Activated naive CD8-positive, alpha-beta T cell treated with anti-CD3 and anti-CD28 coated beads, Interleukin-2, amount 10 ng/mL, durations not matched to agents 7 days and 5 days (primary cell): ENCODE data around the gene CRB2. TPM values are rescaled to one million over a fixed set of nuclear protein-coding genes. Genes with fewer than 3 reads are reported as not detected.

ENCODE experiments used
- ATAC-seq: fragments of 150-1000 bp; cut with Tn5 transposase; one replicate; pipeline ENCODE4 v1.10.0; 2021; ENCODE audit warnings: low read depth, moderate library complexity
- POLR2A ChIA-PET: fragments of 350-600 bp; sonication (Branson Sonifier 250); formaldehyde crosslinking; loops from one replicate; lab custom pipeline; 2021; ENCODE audit warnings: antibody characterized with exemption; lab: Charles Lee
- DNase-seq: peaks from one replicate; pipeline ENCODE4 v3.0.0; 2021
- H3K27ac Mint-ChIP-seq: one replicate; pipeline ENCODE4 v1.8.0; 2022; ENCODE audit warnings: mild to moderate bottlenecking, mixed read lengths
- H3K27me3 Mint-ChIP-seq: one replicate; pipeline ENCODE4 v1.8.0; 2022; ENCODE audit warnings: mild to moderate bottlenecking, moderate library complexity, mixed read lengths
- H3K36me3 Mint-ChIP-seq: one replicate; pipeline ENCODE4 v1.8.0; 2021; ENCODE audit warnings: mild to moderate bottlenecking, mixed read lengths
- H3K4me1 Mint-ChIP-seq: one replicate; pipeline ENCODE4 v1.8.0; 2021; ENCODE audit warnings: mixed read lengths
- H3K4me3 Mint-ChIP-seq: one replicate; pipeline ENCODE4 v1.8.0; 2022; ENCODE audit warnings: mild to moderate bottlenecking, moderate library complexity, mixed read lengths
- H3K9me3 Mint-ChIP-seq: one replicate; pipeline ENCODE4 v1.8.0; 2021; ENCODE audit warnings: mixed read lengths
- total RNA-seq, 2 experiments: library from RNA; stranded (reverse); gene quantifications; one replicate each; pipeline ENCODE4 v1.2.3, GENCODE V29; 2021

CRB2 gene
- not detected for total RNA-seq

- POLR2A ChIA-PET: interaction anchor here (1.5 kb wide), 1 partner anchor 16 kb away, joined by 3 read pairs; no protein-coding TSS in a partner anchor
- peaks cover 9% of the 10 kb centered on the region for H3K27me3 Mint-ChIP-seq
- ATAC-seq (no peak), DNase-seq (no peak)
- no peak within 1 kb of the TSS for H3K4me3 Mint-ChIP-seq
- no peak within 1 kb of the TSS for H3K27ac Mint-ChIP-seq
- H3K4me1 Mint-ChIP-seq: peaks cover 24% of the 10 kb centered on the region
- no peaks in the 10 kb centered on the region for H3K36me3 Mint-ChIP-seq
- no peaks in the 10 kb centered on the region for H3K9me3 Mint-ChIP-seq
Observed at GRCh38 chr9:123355761-123356431, at the start of gene CRB2. Gene CRB2, plus strand, starts transcription at chr9:123356197. Its CDS starts 64 bp downstream, at chr9:123356261.

DNA sequence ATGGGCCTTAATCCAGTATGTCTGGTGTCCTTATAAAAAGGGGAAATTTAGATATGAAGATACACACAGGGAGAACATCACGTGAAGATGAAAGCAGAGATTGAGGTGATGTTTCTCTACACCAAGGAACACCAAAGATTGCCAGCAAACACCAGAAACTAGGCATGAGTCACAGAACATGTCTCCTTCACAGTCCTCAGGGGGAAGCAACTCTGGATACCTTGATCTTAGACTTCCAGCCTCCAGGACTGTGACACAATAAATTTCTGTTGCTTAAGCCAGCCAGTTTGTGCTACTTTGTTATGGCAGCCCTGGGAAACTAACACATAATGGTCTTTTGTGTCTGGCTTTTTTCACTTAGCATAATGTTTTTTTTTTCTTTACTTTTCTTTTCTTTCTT lies 46.4 kb upstream of the CRB2 start:
- Mint-ChIP-seq H3K36me3 (no peaks in the 10 kb centered on the region), H3K4me3 (no peak overlapping the region), H3K9me3 (no peaks in the 10 kb centered on the region), H3K27me3 (peaks cover 4% of the 10 kb centered on the region), H3K27ac (no peak overlapping the region), H3K4me1 (peaks cover 6% of the 10 kb centered on the region)
- DNase-seq: no peak
- no peak for ATAC-seq
- POLR2A ChIA-PET: no interaction called here

DNA sequence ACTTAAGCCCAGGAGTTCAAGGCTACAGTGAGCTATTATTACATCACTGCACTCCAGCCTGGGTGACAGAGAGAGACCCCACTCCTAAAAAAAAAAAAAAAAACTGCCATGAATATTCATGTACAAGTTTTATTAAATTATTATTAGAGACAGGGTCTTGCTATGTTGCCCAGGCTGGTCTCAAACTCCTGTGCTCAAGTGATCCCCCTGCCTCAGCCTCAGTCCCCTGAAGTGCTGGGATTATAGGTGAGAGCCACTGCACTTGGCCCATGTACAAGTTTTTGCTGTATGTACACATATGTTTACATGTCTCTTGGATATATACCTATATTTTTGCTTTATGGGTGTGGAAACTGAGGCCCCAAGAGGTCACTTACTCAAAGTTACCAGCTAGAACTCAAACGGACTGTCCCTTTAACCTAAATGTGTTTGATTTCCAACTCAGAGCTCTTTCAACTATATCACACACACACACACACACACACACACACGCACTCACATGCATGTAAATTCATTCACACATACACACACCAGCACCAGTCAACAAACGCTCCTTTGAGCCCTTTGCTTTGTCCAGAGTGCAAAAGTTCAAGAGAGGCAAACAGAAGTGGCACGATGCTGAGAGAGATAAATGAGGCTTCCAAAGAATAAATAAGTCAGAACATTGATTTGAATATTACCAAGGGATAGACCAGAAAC lies 45.3 kb upstream of the CRB2 start:
- H3K4me1 Mint-ChIP-seq: no peaks in the 10 kb centered on the region
- no peak overlapping the region for H3K27ac Mint-ChIP-seq
- no peaks in the 10 kb centered on the region for H3K9me3 Mint-ChIP-seq
- H3K27me3 Mint-ChIP-seq: peaks cover 4% of the 10 kb centered on the region
- ATAC-seq: no peak
- POLR2A ChIA-PET: no interaction called here
- H3K4me3 Mint-ChIP-seq: no peak overlapping the region
- H3K36me3 Mint-ChIP-seq: no peaks in the 10 kb centered on the region
- DNase-seq: no peak

DNA sequence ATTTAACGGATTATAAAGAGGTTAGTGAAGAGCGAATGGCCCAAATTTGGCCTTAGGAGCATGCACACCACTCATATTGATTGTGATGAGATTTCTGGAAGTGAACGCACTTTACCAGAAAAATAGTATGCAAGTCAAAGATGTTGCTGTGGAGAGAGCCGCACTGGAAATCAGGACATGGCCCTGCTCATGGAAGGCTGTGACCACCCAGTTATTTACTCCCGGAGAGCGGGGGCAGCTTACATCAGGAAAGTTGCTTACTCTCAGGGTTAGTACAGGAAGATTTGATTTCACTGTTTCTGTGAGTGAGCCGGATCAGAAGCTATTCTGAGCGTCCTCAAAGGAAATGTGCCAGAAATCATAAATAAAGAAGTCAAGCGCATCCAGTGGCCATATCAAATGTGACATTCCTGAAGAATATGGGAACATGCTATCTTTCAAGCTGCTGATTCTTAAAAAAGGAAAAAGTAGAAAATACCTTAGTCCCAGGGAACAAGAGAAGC lies 44.7 kb upstream of the CRB2 start:
- Mint-ChIP-seq H3K36me3 (no peaks in the 10 kb centered on the region), H3K4me3 (no peak overlapping the region), H3K27ac (no peak overlapping the region), H3K4me1 (no peaks in the 10 kb centered on the region), H3K9me3 (no peaks in the 10 kb centered on the region), H3K27me3 (peaks cover 4% of the 10 kb centered on the region)
- ATAC-seq (no peak), DNase-seq (no peak)
- POLR2A ChIA-PET: no interaction called here

GRCh38 chr9:123312306-123312877 lies 43.6 kb upstream of the CRB2 start:
- POLR2A ChIA-PET: interaction anchor here (1.4 kb wide), 1 partner anchor 11 kb away, joined by 5 read pairs; no protein-coding TSS in a partner anchor
- ATAC-seq (no peak), DNase-seq (no peak)
- Mint-ChIP-seq H3K27ac (no peak overlapping the region), H3K4me1 (no peaks in the 10 kb centered on the region), H3K36me3 (no peaks in the 10 kb centered on the region), H3K9me3 (no peaks in the 10 kb centered on the region), H3K27me3 (peaks cover 4% of the 10 kb centered on the region), H3K4me3 (no peak overlapping the region)

DNA sequence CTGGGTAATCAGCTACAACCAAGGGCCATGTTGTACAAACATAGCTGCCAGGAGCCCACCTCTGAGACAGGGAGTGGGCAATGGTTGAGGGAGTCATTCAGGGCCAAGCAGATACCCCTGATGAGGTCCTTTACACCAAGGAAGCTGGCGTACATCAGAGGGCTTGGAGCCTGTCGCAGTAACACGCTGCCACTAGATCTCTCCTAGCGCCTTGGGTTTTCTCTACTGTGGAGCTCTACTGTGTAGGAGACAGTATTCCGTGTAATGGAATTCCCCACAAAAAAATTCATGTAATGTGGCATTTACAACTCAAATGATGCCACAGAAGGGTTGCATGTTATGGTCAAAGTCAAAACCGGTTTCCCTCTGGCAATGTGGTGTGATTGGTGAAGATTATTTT lies 41.4 kb upstream of the CRB2 start:
- Mint-ChIP-seq H3K27ac (no peak overlapping the region), H3K4me1 (peaks cover 2% of the 10 kb centered on the region), H3K36me3 (no peaks in the 10 kb centered on the region), H3K27me3 (peaks cover 4% of the 10 kb centered on the region), H3K9me3 (no peaks in the 10 kb centered on the region), H3K4me3 (no peak overlapping the region)
- POLR2A ChIA-PET: interaction anchor here (0.8 kb wide), 1 partner anchor 8 kb away, joined by 3 read pairs; no protein-coding TSS in a partner anchor
- no peak for DNase-seq
- no peak for ATAC-seq

DNA sequence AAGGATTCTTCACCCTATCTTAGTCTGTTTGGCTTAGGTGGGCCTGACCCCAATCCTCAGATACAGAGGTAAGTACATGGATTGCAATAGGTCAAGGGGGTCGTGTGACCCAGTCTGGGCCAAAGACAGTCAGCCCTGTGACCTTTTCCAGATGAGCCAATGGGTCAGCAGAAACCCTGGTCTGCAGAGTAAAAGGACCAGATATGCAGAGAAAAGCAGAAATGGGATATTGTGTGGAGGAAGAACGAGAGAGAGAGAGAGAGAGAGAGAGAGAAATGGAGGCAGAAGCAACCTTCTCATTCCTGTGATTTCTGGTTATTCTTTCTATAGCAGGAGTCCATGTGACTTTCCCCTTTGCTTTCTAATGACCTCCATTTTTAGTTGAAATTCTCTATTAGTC lies 40.4 kb upstream of the CRB2 start:
- Mint-ChIP-seq H3K4me3 (no peak overlapping the region), H3K27ac (no peak overlapping the region), H3K9me3 (no peaks in the 10 kb centered on the region), H3K36me3 (no peaks in the 10 kb centered on the region), H3K4me1 (peaks cover 6% of the 10 kb centered on the region), H3K27me3 (peaks cover 4% of the 10 kb centered on the region)
- POLR2A ChIA-PET: no interaction called here
- DNase-seq: no peak
- no peak for ATAC-seq

DNA sequence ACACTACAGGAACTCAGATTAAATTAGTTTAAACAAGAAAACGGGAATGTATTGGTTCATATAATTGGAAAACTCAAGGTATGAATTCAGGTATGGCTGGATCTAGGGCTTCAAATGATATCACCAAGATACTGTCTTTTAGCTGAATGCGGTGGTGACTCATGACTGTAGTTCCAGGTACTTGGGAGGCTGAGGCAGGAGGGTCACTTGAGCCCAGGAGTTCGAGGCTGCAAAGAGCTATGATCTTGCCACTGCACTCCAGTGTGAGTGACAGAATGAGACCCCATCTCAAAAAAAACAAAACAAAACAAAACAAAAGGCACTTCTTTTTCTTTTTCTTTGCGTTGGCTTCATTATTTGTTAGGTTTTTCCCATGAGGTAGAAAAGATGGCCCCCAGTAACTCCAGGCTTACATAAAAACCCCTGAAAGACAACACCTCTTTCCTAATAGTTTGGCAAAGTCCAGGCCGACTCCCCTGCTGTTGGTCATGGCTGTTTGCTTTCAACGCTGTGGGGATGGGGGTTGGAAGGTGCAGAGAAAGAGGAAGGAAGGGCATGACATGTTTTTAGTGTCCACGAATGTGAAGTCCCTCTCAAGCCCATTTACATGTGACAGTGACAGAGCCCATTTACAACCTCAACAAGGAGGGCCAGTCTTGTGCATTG lies 39.8 kb upstream of the CRB2 start:
- Mint-ChIP-seq H3K4me3 (no peak overlapping the region), H3K9me3 (no peaks in the 10 kb centered on the region), H3K4me1 (peaks cover 8% of the 10 kb centered on the region), H3K36me3 (no peaks in the 10 kb centered on the region), H3K27me3 (peaks cover 4% of the 10 kb centered on the region), H3K27ac (no peak overlapping the region)
- POLR2A ChIA-PET: interaction anchor here (1.3 to 1.7 kb wide), 2 partner anchors 11 to 23 kb away, joined by 4 to 5 read pairs; no protein-coding TSS in a partner anchor
- DNase-seq: no peak
- no peak for ATAC-seq

DNA sequence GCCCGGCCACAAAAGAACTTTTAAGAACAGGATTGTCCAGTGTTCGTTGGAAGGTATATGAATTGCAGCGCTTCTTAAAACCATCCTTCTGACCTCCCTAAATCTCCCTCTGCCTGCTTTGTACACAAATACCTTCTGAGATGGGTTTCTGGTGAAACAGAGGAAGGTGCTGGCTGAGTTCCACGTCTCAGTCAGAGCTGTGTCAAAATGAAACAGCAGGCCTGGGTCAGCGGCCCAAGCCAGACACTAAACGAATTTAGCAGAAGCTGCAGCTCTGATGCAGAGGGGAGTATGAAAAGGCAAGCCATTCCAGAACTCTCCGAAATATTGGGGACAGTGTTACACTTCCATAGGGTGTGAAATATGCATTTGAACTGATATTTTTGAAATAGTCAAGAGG lies 37.8 kb upstream of the CRB2 start:
- Mint-ChIP-seq H3K4me3 (no peak overlapping the region), H3K36me3 (no peaks in the 10 kb centered on the region), H3K27ac (peak overlapping the region; percentile 19), H3K9me3 (no peaks in the 10 kb centered on the region), H3K4me1 (peaks cover 28% of the 10 kb centered on the region), H3K27me3 (peaks cover 2% of the 10 kb centered on the region)
- no peak for ATAC-seq
- POLR2A ChIA-PET: no interaction called here
- DNase-seq: peak; percentile 12

DNA sequence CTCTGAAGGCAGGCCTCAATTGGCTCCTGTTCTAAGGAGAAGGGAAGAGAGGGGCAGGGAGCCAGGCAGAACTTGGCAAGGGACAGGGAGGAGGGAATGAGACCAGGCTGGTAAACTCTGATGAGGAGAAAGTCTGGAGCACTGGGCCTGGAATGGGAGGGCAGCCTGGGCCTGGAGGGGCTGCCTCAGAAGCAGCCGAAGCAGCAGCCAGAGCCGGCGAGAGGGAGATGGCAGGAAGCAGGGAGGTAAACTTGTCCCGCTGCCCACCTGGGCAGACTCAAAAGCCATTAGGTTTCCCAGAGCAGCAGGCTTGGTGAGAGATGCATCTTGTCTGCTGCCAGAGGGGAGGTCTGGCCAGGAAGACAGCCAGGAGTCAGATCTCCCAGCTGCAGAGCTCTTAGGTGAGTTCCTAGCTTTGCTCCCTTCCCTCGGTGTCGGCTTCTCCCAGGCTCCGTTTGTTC lies 37.0 kb upstream of the CRB2 start:
- H3K27ac Mint-ChIP-seq: peak overlapping the region; percentile 49
- peaks cover 2% of the 10 kb centered on the region for H3K27me3 Mint-ChIP-seq
- no peaks in the 10 kb centered on the region for H3K9me3 Mint-ChIP-seq
- no peak for ATAC-seq
- DNase-seq: peak; percentile 24
- peaks cover 31% of the 10 kb centered on the region for H3K4me1 Mint-ChIP-seq
- no peaks in the 10 kb centered on the region for H3K36me3 Mint-ChIP-seq
- POLR2A ChIA-PET: no interaction called here
- H3K4me3 Mint-ChIP-seq: no peak overlapping the region

DNA sequence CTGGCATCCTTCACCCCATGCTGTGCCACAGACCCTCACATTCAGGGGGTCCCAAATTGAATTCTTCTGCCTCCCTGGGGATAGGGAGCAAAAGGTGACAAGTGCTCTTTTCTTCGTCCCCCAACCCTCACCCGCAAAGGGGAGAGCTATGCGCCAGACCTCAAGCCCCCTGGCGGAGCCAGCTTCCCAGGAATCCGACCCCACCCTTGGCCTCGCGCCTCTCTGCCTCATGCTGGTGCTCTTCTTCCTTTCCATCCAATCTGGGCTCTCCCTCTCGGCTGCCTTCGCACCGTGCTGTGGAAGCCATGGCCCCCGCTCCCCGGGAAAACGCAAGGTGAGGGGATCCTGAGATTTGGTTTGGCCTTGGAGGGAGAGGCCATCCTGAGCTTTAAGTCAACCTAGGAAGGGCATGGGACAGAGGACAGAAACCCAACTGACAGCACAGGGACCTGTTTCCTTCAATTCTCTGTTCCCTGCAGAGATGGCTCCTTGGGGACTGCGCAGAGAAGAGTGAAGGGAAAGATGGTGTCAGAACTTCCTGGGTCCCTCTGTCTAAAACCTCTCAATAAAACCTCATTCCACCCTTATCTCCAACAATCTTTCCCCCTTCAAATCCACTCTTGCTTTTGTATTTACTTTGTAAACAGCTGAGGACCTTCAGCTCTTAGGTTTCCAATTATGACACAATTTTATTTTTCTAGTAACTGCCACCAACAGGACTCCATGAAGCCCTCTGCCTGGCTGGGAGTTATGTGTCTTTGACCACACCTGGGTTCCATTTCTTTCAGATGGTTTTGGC lies 36.3 kb upstream of the CRB2 start:
- Mint-ChIP-seq H3K4me3 (no peak overlapping the region), H3K27ac (peak overlapping the region; percentile 33), H3K27me3 (no peaks in the 10 kb centered on the region), H3K9me3 (no peaks in the 10 kb centered on the region), H3K4me1 (peaks cover 32% of the 10 kb centered on the region), H3K36me3 (no peaks in the 10 kb centered on the region)
- POLR2A ChIA-PET: interaction anchor here (0.5 kb wide), 1 partner anchor 133 kb away, joined by 3 read pairs; no protein-coding TSS in a partner anchor
- ATAC-seq: no peak
- DNase-seq: peak; percentile 11

DNA sequence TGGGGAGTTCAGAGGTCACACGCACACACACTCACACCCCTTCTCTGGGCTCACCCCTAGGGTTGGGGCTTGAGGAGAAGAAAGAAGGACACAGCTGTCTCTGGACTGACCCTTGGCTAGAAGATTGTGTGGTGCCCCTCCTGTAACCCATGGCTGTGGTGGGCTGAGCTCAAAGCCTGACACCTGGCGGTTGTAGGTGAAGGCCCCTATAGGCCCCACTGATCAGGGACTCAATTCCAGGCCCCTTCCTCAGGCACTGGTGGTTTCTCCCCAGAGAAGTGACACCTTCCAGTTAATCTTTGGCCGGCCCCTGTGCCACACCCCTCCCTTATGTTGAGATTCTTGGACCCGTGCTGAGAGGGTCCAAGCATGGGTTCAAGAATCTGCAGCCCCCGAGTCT lies 35.2 kb upstream of the CRB2 start:
- ATAC-seq (no peak), DNase-seq (no peak)
- Mint-ChIP-seq H3K4me1 (peaks cover 40% of the 10 kb centered on the region), H3K27ac (no peak overlapping the region), H3K4me3 (no peak overlapping the region), H3K9me3 (no peaks in the 10 kb centered on the region), H3K27me3 (no peaks in the 10 kb centered on the region), H3K36me3 (no peaks in the 10 kb centered on the region)
- POLR2A ChIA-PET: no interaction called here
